GM10847 (cell line): ENCODE data around the gene GFOD2.

Experiments used
- POLR2A ChIP-seq: IDR thresholded peaks from 2 replicates; pipeline ENCODE4 v1.6.1; 2011; ENCODE audit not compliant: insufficient read length; ENCODE audit errors: extremely low read depth

The GFOD2 gene, protein sequence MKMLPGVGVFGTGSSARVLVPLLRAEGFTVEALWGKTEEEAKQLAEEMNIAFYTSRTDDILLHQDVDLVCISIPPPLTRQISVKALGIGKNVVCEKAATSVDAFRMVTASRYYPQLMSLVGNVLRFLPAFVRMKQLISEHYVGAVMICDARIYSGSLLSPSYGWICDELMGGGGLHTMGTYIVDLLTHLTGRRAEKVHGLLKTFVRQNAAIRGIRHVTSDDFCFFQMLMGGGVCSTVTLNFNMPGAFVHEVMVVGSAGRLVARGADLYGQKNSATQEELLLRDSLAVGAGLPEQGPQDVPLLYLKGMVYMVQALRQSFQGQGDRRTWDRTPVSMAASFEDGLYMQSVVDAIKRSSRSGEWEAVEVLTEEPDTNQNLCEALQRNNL

GRCh38 chr16:67719048-67719777 lies at the start of gene GFOD2:
TSS of gene GFOD2 (minus strand) at chr16:67719316. CDS start at chr16:67685715, 33,601 bp downstream.
- peak; percentile 89 for TF ChIP-seq POLR2A

GRCh38 chr16:67767953-67768352 lies 48.8 kb upstream of the GFOD2 start:
- no peak for TF ChIP-seq POLR2A

DNA sequence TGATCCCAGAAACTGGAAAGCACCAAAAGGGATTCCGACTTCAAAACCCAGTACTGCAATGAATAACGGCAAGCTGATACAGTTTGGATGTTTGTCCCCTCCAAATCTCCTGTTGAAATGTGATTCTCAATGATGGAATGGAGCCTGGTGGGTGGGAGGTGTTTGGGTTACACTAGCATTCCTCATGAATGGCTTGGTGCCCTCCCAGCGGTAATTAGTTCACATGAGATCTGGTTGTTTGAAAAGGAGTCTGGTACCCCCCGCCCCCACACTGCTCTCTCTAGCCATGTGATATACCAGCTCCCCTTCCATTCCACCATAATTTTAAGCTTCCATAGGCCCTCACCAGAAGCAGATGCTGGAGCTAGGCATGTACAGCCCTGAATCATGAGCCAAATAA lies 47.2 kb upstream of the GFOD2 start:
- no peak for TF ChIP-seq POLR2A

DNA sequence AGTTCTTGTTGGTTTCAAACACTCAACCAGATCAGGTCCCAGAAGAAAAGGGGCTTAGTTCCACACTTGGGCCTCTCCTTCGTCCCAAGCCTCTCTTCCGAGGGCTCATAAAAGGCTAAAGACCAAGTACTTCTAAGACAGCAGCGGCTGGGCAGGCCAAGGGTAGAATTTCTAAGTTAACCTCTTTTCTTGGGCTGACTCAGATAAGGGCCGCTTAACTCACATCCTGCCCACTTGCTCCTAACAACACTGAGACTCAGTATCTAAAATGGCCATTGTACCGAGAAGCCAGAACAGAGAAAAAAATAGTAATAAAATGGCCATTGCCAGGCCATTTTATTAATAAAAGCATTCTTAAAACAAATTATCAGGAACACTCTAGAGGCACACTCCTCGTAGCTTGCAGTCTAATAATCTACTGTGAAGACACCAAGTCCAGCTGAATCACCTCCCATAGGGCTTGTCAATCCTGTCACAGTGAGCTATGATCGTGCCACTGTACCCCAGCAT lies 45.1 kb upstream of the GFOD2 start:
- no peak for TF ChIP-seq POLR2A

DNA sequence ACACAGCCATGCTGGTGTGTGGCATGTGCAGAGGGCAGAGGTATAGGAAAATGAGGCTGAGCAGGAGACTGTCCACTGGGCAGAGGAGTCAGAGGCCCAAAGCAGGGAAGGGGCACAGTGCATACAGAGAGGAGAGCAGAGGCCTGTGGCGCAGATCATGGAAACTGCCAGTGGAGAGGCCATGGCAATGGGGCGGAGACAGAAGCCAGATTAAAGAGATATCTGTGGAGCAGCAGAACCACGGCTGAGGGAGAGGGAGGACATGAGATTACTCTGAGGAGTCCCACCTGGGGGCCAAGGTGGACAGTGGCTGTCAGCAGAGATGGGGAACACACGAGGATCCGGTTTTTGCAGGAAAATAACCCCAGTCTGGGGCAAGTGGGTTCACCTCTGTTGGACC lies 44.0 kb upstream of the GFOD2 start:
- TF ChIP-seq POLR2A, result no peak

GRCh38 chr16:67762385-67762784 lies 43.3 kb upstream of the GFOD2 start:
- no peak for TF ChIP-seq POLR2A

- no peak for TF ChIP-seq POLR2A
Measured at GRCh38 chr16:67761924-67762323, 42.8 kb upstream of the GFOD2 start.

DNA sequence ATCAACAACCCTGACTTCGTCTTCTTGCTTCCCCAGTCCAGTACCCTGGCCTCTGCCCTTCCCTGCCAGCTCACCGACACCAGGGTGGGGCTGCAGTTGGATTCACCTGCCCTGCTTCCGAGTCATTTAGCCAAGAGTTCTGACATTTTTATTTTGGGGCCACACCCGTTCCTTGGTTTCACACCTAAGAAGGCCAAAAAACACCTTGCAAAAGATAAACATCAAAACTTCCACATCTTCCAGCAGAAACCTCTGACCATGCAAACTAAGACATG lies 41.8 kb upstream of the GFOD2 start:
- no peak for TF ChIP-seq POLR2A

DNA sequence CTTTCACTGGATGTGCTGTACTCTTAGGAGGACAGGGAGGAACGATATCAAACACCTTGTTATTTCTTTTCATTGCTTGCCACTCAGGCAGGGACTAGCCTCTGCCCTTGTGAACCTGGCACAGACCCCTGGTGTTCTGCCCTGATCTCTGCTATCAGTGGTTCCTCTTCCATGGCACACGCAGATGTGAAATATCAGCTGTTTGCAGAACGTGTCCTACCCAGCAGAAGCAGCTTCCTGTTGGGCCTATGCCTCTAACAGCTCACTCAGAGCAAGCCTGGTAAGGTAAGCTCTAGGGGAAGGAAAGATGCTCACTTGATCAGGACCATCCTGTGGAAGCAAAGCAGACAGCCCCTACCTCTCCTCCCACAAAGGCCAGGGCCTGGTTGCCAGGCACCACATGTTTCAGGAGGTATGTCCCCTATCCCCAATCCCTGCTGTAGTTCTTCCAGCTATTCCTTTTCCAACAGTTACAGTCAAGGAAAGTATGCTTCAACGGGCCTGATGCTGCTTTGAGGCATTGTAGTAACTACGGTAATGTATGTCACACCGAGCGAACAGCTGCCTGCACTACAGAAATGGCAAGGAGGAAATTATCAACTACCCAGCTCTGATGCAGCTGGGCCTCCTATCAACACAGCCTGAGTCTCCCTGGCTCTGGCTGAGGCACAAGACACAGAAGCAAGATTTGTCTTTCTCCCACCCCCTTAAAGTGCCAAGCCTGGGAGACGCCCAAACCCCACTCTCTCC lies 41.3 kb upstream of the GFOD2 start:
- no peak for TF ChIP-seq POLR2A

- no peak for TF ChIP-seq POLR2A
Measured at GRCh38 chr16:67758966-67759365, 39.9 kb upstream of the GFOD2 start.

- TF ChIP-seq POLR2A, result no peak
Measured at GRCh38 chr16:67758006-67758405, 38.9 kb upstream of the GFOD2 start.

DNA sequence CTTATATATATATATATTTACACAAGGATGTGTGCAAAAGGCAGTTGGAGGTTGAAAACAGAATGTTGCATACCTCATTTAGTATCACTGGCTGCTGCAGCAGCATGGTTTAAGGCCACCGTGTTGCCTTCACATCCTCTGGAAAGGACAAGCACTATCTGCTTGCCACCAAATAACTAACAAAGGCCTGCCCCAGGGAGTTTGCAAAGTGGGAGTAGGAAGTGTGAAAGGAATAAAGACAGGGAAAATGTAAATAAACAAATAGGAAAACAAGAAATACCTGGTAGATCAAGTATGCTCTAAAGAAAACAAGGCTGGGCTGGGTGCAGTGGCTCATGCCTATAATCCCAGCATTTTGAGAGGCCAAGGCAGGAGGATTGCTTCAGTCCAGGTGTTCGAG lies 33.5 kb upstream of the GFOD2 start:
- TF ChIP-seq POLR2A, result no peak

DNA sequence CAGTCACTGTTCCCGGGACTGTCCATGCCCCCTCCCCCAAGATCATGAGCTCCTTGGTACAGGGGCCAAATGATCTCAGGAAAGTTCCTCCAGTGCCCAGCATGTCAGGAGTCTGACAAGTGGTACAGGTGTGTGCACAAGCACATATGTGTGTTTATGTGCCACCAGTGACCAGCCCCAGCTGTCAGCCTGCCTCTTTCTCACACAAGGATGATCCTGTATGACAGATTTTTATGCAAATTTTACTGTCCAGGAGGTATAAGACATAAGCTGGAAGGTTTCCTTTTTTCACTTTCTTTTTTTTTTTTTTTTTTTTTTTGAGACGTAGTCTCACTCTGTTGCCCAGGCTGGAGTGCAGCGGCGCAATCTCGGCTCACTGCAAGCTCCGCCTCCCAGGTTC lies 31.4 kb upstream of the GFOD2 start:
- no peak for TF ChIP-seq POLR2A

- TF ChIP-seq POLR2A, result no peak
Measured at GRCh38 chr16:67749436-67750078, 30.4 kb upstream of the GFOD2 start.

GRCh38 chr16:67748834-67749233 lies 29.7 kb upstream of the GFOD2 start:
- no peak for TF ChIP-seq POLR2A
